OCI-LY1 (cell line): ENCODE data around the gene AGL.

Source experiments
- H2AFZ ChIP-seq: fragments of 200-600 bp; sonication (generic), shearing (Covaris generic); 2 replicates; pipeline ENCODE4 v1.6.0; 2014; ENCODE audit warnings: antibody characterized with exemption, mild to moderate bottlenecking, low read length
- H3F3A ChIP-seq: fragments of 200-600 bp; sonication (generic), shearing (Covaris generic); 2 replicates; pipeline ENCODE4 v1.6.0; 2014; ENCODE audit warnings: mild to moderate bottlenecking, antibody characterized with exemption, low read length, moderate library complexity; ENCODE audit not compliant: insufficient read depth
- H3K27ac ChIP-seq: fragments of 200-600 bp; sonication (generic); 2 replicates; pipeline ENCODE4 v1.5.1; 2014; ENCODE audit warnings: low read length, mixed run types, mild to moderate bottlenecking, low read depth; ENCODE audit not compliant: poor library complexity, severe bottlenecking
- H3K27me3 ChIP-seq: fragments of 200-600 bp; sonication (generic); 2 replicates; pipeline ENCODE4 v1.6.0; 2014; ENCODE audit warnings: antibody characterized with exemption, mild to moderate bottlenecking, low read length, moderate library complexity; ENCODE audit not compliant: insufficient read depth
- H3K36me3 ChIP-seq: fragments of 200-600 bp; sonication (generic); 2 replicates; pipeline ENCODE4 v1.6.1; 2014; ENCODE audit warnings: mild to moderate bottlenecking, antibody characterized with exemption, low read length, moderate library complexity, mixed read lengths; ENCODE audit not compliant: insufficient read depth
- H3K4me1 ChIP-seq: fragments of 200-600 bp; sonication (generic); 2 replicates; pipeline ENCODE4 v1.5.1; 2014; ENCODE audit warnings: mild to moderate bottlenecking, low read length, moderate library complexity; ENCODE audit not compliant: insufficient read depth, severe bottlenecking
- H3K4me2 ChIP-seq: fragments of 200-600 bp; sonication (generic), shearing (Covaris generic); 2 replicates; pipeline ENCODE4 v1.6.1; 2014; ENCODE audit warnings: low read length
- H3K4me3 ChIP-seq: fragments of 200-600 bp; sonication (generic); 2 replicates; pipeline ENCODE4 v1.5.1; 2014; ENCODE audit warnings: low read length, low read depth, mild to moderate bottlenecking, mixed read lengths; ENCODE audit not compliant: poor library complexity, severe bottlenecking
- H3K79me2 ChIP-seq: fragments of 200-600 bp; shearing (Covaris generic); 2 replicates; pipeline ENCODE4 v1.6.1; 2016; ENCODE audit warnings: mixed run types, low read length, mixed read lengths; ENCODE audit not compliant: insufficient read depth
- H3K9ac ChIP-seq: fragments of 200-600 bp; sonication (generic), shearing (Covaris generic); 2 replicates; pipeline ENCODE4 v1.6.1; 2014; ENCODE audit warnings: mild to moderate bottlenecking, low read length, mixed read lengths
- H3K9me2 ChIP-seq: fragments of 200-600 bp; sonication (generic), shearing (Covaris generic); 2 replicates; pipeline ENCODE4 v1.6.1; 2014; ENCODE audit warnings: low read depth, mild to moderate bottlenecking, low read length, mixed read lengths
- H3K9me3 ChIP-seq: fragments of 200-600 bp; shearing (Covaris generic); 2 replicates; pipeline ENCODE4 v1.6.1; 2014; ENCODE audit warnings: low read length, mixed read lengths
- H4K20me1 ChIP-seq: fragments of 200-600 bp; sonication (generic), shearing (Covaris generic); 2 replicates; pipeline ENCODE4 v1.6.0; 2016; ENCODE audit warnings: mild to moderate bottlenecking, low read length; ENCODE audit not compliant: insufficient read depth
- EZH2 ChIP-seq: fragments of 200-600 bp; sonication (generic), shearing (Covaris generic); IDR thresholded peaks from 2 replicates; pipeline ENCODE4 v1.8.0; 2017; ENCODE audit warnings: borderline replicate concordance, mixed run types, mild to moderate bottlenecking, antibody characterized with exemption, low read length, moderate library complexity, mixed read lengths
- TF ChIP-seq, protein P1 (sequence below): fragments of 200-600 bp; sonication (generic), shearing (Covaris generic); IDR thresholded peaks from 2 replicates; pipeline ENCODE4 v1.5.1; 2017; ENCODE audit warnings: mild to moderate bottlenecking, antibody characterized with exemption, low read length, moderate library complexity, mixed read lengths

The AGL gene

DNA sequence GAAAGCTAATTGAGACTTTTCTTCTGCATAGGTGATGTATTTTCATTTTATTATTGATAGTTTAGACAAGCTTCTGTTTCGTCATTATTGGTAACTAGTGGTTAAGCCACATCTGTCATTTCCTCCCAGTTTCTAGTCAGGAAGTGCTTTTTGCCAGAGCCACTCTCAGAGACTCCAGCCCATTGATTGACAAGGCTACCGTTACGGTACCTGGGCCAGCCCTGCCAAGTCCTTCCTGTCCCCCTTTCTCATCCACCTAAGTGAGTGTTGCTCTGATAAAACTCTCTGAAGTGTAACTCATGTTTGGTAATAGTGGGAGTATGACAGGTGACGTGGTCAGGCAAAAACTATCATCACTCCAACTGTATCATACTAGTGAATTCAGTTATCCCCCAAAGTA, 29.6 kb upstream of the AGL start:
- Histone ChIP-seq H3K27ac (no peak overlapping the region), H3K36me3 (no peaks in the 10 kb centered on the region), H3K4me3 (no peak overlapping the region), H3K4me2 (no peak overlapping the region), H4K20me1 (no peaks in the 10 kb centered on the region), H3F3A (no peaks in the 10 kb centered on the region), H3K27me3 (0 out of 2 replicates have a peak, but pooled peaks cover 5% of the 10 kb centered on the region), H3K9ac (no peak overlapping the region), H3K79me2 (no peaks in the 10 kb centered on the region), H3K9me2 (no peaks in the 10 kb centered on the region), H3K9me3 (no peaks in the 10 kb centered on the region), H3K4me1 (no peaks in the 10 kb centered on the region), H2AFZ (no peak overlapping the region)
- TF ChIP-seq EZH2 = no peak
- TF ChIP-seq, protein P1, sequence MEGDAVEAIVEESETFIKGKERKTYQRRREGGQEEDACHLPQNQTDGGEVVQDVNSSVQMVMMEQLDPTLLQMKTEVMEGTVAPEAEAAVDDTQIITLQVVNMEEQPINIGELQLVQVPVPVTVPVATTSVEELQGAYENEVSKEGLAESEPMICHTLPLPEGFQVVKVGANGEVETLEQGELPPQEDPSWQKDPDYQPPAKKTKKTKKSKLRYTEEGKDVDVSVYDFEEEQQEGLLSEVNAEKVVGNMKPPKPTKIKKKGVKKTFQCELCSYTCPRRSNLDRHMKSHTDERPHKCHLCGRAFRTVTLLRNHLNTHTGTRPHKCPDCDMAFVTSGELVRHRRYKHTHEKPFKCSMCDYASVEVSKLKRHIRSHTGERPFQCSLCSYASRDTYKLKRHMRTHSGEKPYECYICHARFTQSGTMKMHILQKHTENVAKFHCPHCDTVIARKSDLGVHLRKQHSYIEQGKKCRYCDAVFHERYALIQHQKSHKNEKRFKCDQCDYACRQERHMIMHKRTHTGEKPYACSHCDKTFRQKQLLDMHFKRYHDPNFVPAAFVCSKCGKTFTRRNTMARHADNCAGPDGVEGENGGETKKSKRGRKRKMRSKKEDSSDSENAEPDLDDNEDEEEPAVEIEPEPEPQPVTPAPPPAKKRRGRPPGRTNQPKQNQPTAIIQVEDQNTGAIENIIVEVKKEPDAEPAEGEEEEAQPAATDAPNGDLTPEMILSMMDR = no peak

DNA sequence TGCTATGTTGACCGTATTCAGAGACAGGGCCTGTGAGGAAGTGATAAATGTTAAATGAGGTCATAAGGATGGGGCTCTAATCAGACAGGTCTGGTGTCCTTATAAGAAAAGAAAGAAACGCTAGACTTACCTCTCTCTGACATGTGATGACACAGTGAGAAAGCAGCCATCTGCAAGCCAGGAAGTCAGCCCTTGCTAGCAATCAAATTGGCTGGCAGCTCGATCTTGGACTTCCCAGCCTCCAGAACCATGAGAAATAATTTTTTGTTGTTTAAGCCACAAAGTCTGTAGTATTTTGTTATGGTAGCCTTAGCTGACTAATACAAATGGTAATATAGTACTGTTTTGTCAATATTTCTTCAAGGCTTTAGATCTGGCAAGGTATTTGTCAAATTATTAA, 25.1 kb upstream of the AGL start:
- no peaks in the 10 kb centered on the region for H3K4me1 ChIP-seq
- no peaks in the 10 kb centered on the region for H3K9me2 ChIP-seq
- H3K4me2 ChIP-seq = no peak overlapping the region
- no peak for TF ChIP-seq EZH2
- TF ChIP-seq, protein P1 = no peak
- no peak overlapping the region for H2AFZ ChIP-seq
- no peaks in the 10 kb centered on the region for H4K20me1 ChIP-seq
- no peaks in the 10 kb centered on the region for H3F3A ChIP-seq
- H3K27ac ChIP-seq = no peak overlapping the region
- H3K27me3 ChIP-seq = no peaks in the 10 kb centered on the region
- no peaks in the 10 kb centered on the region for H3K9me3 ChIP-seq
- no peaks in the 10 kb centered on the region for H3K79me2 ChIP-seq
- no peaks in the 10 kb centered on the region for H3K36me3 ChIP-seq
- H3K4me3 ChIP-seq = no peak overlapping the region
- no peak overlapping the region for H3K9ac ChIP-seq

DNA sequence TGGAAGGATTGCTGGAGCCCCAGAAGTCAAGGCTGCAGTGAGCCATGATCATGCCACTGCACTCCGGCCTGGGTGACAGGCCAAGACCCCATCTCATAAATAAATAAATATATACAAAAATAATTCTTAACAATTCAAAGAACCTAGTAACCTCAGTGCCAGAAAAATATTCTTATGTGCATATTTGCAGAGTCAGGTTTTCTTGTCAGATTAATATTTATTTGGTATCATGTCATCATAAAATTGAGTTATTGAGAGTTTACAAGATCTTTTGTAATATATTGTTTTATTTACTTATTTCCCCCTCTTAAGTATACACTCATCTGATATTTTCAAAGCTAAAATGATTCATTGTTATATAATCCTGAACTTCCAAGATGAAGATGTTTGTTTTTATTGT, 24.5 kb upstream of the AGL start:
- TF ChIP-seq EZH2 = no peak
- Histone ChIP-seq H3F3A (no peaks in the 10 kb centered on the region), H3K4me3 (no peak overlapping the region), H3K27ac (no peak overlapping the region), H3K36me3 (no peaks in the 10 kb centered on the region), H3K9ac (no peak overlapping the region), H3K9me3 (no peaks in the 10 kb centered on the region), H3K9me2 (no peaks in the 10 kb centered on the region), H3K4me1 (no peaks in the 10 kb centered on the region), H4K20me1 (no peaks in the 10 kb centered on the region), H3K4me2 (no peak overlapping the region), H2AFZ (no peak overlapping the region), H3K79me2 (no peaks in the 10 kb centered on the region), H3K27me3 (no peaks in the 10 kb centered on the region)

DNA sequence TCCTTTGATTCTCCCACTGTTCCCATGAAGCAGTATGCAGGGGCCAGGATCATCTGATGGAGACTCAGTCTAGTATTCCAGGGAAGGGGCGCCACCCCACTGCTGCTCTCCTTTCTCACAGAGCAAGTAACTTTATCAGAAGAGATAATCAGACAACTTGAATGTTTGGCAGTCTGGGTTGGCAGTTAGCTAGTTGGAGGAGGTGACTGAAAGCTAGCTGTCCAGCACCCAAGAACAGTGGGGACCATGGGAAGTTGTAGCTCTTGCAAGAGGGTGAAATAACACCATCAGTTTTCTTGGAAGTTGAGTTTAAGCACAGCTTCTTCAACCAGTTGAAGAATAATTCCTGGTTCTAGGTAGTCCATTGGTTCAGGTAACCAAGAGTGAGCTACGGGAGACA, 22.2 kb upstream of the AGL start:
- Histone ChIP-seq H3K27ac (no peak overlapping the region), H3K9me3 (no peaks in the 10 kb centered on the region)

More for the DNA sequence above, 22.2 kb upstream of the AGL start:
- H2AFZ ChIP-seq = no peak overlapping the region
- no peaks in the 10 kb centered on the region for H3K79me2 ChIP-seq
- no peak overlapping the region for H3K9ac ChIP-seq
- TF ChIP-seq, protein P1 = no peak
- no peak for TF ChIP-seq EZH2
- no peaks in the 10 kb centered on the region for H3K4me1 ChIP-seq
- no peaks in the 10 kb centered on the region for H3K9me2 ChIP-seq
- no peak overlapping the region for H3K4me2 ChIP-seq
- no peaks in the 10 kb centered on the region for H3K36me3 ChIP-seq
- H3F3A ChIP-seq = no peaks in the 10 kb centered on the region
- H4K20me1 ChIP-seq = no peaks in the 10 kb centered on the region
- no peaks in the 10 kb centered on the region for H3K27me3 ChIP-seq
- no peak overlapping the region for H3K4me3 ChIP-seq
